Measurements from ENCODE around the gene SLC4A1AP.
"Not testable (repeated sequence)": the region's sequence is repeated elsewhere in the genome, so short reads cannot be mapped to it uniquely, and the experiment has no call there.

The SLC4A1AP gene

GRCh38 chr2:27663285-27664153 is at the start of gene SLC4A1AP, which contains the start of gene SUPT7L:
Gene SLC4A1AP (plus strand): TSS chr2:27663889. CDS start chr2:27663915, 26 bp downstream.
Gene SUPT7L (minus strand): TSS chr2:27663614. CDS start chr2:27662192, 1,422 bp downstream.
- H3K36me3 ChIP-seq (ENCODE audit: control insufficient read depth, insufficient read depth, low read length): peaks cover 11% of the 10 kb centered on the region

GRCh38 chr2:27613985-27614384 is 49.7 kb upstream of the SLC4A1AP start:
- Histone ChIP-seq H3K36me3 (ENCODE audit: control insufficient read depth, insufficient read depth, low read length) (peaks cover 18% of the 10 kb centered on the region), H3K9ac (ENCODE audit: low read depth, low read length) (no peak overlapping the region), H3K27me3 (ENCODE audit: control insufficient read depth, insufficient read depth, low read length) (no peaks in the 10 kb centered on the region), H3K9me3 (ENCODE audit: control insufficient read depth, insufficient read depth, low read length) (no peaks in the 10 kb centered on the region), H3K4me3 (ENCODE audit: low read depth, low read length) (no peak overlapping the region), H3K4me1 (ENCODE audit: control insufficient read depth, insufficient read depth, low read length) (no peaks in the 10 kb centered on the region)

More at GRCh38 chr2:27663285-27664153, at the start of gene SLC4A1AP, which contains the start of gene SUPT7L:
- H3K4me1 ChIP-seq (ENCODE audit: control insufficient read depth, insufficient read depth, low read length): peaks cover 3% of the 10 kb centered on the region
- no peaks in the 10 kb centered on the region for H3K27me3 ChIP-seq (ENCODE audit: control insufficient read depth, insufficient read depth, low read length)
- peak within 1 kb of the TSS; percentile 85 for H3K4me3 ChIP-seq (ENCODE audit: low read depth, low read length)
- H3K9ac ChIP-seq (ENCODE audit: low read depth, low read length): peak within 1 kb of the TSS; percentile 77
- no peaks in the 10 kb centered on the region for H3K9me3 ChIP-seq (ENCODE audit: control insufficient read depth, insufficient read depth, low read length)

- Histone ChIP-seq H3K9ac (ENCODE audit: low read depth, low read length) (no peak overlapping the region), H3K36me3 (ENCODE audit: control insufficient read depth, insufficient read depth, low read length) (peaks cover 22% of the 10 kb centered on the region), H3K4me3 (ENCODE audit: low read depth, low read length) (no peak overlapping the region), H3K27me3 (ENCODE audit: control insufficient read depth, insufficient read depth, low read length) (no peaks in the 10 kb centered on the region), H3K4me1 (ENCODE audit: control insufficient read depth, insufficient read depth, low read length) (no peaks in the 10 kb centered on the region), H3K9me3 (ENCODE audit: control insufficient read depth, insufficient read depth, low read length) (no peaks in the 10 kb centered on the region)
Measured at GRCh38 chr2:27615316-27615715, 48.4 kb upstream of the SLC4A1AP start.

GRCh38 chr2:27621524-27621923 is 42.2 kb upstream of the SLC4A1AP start:
- H3K9me3 ChIP-seq (ENCODE audit: control insufficient read depth, insufficient read depth, low read length): no peaks in the 10 kb centered on the region
- H3K4me1 ChIP-seq (ENCODE audit: control insufficient read depth, insufficient read depth, low read length): peaks cover 8% of the 10 kb centered on the region
- no peak overlapping the region for H3K9ac ChIP-seq (ENCODE audit: low read depth, low read length)
- peaks cover 9% of the 10 kb centered on the region for H3K36me3 ChIP-seq (ENCODE audit: control insufficient read depth, insufficient read depth, low read length)
- H3K27me3 ChIP-seq (ENCODE audit: control insufficient read depth, insufficient read depth, low read length): no peaks in the 10 kb centered on the region
- H3K4me3 ChIP-seq (ENCODE audit: low read depth, low read length): no peak overlapping the region

GRCh38 chr2:27622921-27623384 is 40.7 kb upstream of the SLC4A1AP start:
- Histone ChIP-seq H3K4me1 (ENCODE audit: control insufficient read depth, insufficient read depth, low read length) (peaks cover 8% of the 10 kb centered on the region), H3K9me3 (ENCODE audit: control insufficient read depth, insufficient read depth, low read length) (no peaks in the 10 kb centered on the region), H3K9ac (ENCODE audit: low read depth, low read length) (no peak overlapping the region), H3K27me3 (ENCODE audit: control insufficient read depth, insufficient read depth, low read length) (no peaks in the 10 kb centered on the region), H3K36me3 (ENCODE audit: control insufficient read depth, insufficient read depth, low read length) (peaks cover 3% of the 10 kb centered on the region), H3K4me3 (ENCODE audit: low read depth, low read length) (no peak overlapping the region)

- Histone ChIP-seq H3K9ac (ENCODE audit: low read depth, low read length) (no peak overlapping the region), H3K9me3 (ENCODE audit: control insufficient read depth, insufficient read depth, low read length) (no peaks in the 10 kb centered on the region), H3K27me3 (ENCODE audit: control insufficient read depth, insufficient read depth, low read length) (no peaks in the 10 kb centered on the region), H3K4me1 (ENCODE audit: control insufficient read depth, insufficient read depth, low read length) (peaks cover 8% of the 10 kb centered on the region), H3K4me3 (ENCODE audit: low read depth, low read length) (no peak overlapping the region), H3K36me3 (ENCODE audit: control insufficient read depth, insufficient read depth, low read length) (no peaks in the 10 kb centered on the region)
Measured at GRCh38 chr2:27624943-27625342, 38.7 kb upstream of the SLC4A1AP start.

- H3K36me3 ChIP-seq (ENCODE audit: control insufficient read depth, insufficient read depth, low read length); H3K9ac ChIP-seq (ENCODE audit: low read depth, low read length); H3K4me3 ChIP-seq (ENCODE audit: low read depth, low read length); H3K27me3 ChIP-seq (ENCODE audit: control insufficient read depth, insufficient read depth, low read length); H3K4me1 ChIP-seq (ENCODE audit: control insufficient read depth, insufficient read depth, low read length); H3K9me3 ChIP-seq (ENCODE audit: control insufficient read depth, insufficient read depth, low read length): not testable (repeated sequence)
Measured at GRCh38 chr2:27626323-27626722, 37.4 kb upstream of the SLC4A1AP start.

- not testable (repeated sequence) for H3K4me1 ChIP-seq (ENCODE audit: control insufficient read depth, insufficient read depth, low read length); H3K9ac ChIP-seq (ENCODE audit: low read depth, low read length); H3K9me3 ChIP-seq (ENCODE audit: control insufficient read depth, insufficient read depth, low read length); H3K27me3 ChIP-seq (ENCODE audit: control insufficient read depth, insufficient read depth, low read length); H3K36me3 ChIP-seq (ENCODE audit: control insufficient read depth, insufficient read depth, low read length); H3K4me3 ChIP-seq (ENCODE audit: low read depth, low read length)
Measured at GRCh38 chr2:27626921-27627320, 36.8 kb upstream of the SLC4A1AP start.

GRCh38 chr2:27627963-27628766 is 35.5 kb upstream of the SLC4A1AP start:
- H3K36me3 ChIP-seq (ENCODE audit: control insufficient read depth, insufficient read depth, low read length): no peaks in the 10 kb centered on the region
- no peaks in the 10 kb centered on the region for H3K9me3 ChIP-seq (ENCODE audit: control insufficient read depth, insufficient read depth, low read length)
- no peaks in the 10 kb centered on the region for H3K4me1 ChIP-seq (ENCODE audit: control insufficient read depth, insufficient read depth, low read length)
- peak overlapping the region; percentile 97 for H3K4me3 ChIP-seq (ENCODE audit: low read depth, low read length)
- H3K27me3 ChIP-seq (ENCODE audit: control insufficient read depth, insufficient read depth, low read length): no peaks in the 10 kb centered on the region
- peak overlapping the region; percentile 94 for H3K9ac ChIP-seq (ENCODE audit: low read depth, low read length)

GRCh38 chr2:27628767-27629709 is 34.7 kb upstream of the SLC4A1AP start, which contains the start of the genes CCDC121 and GPN1:
Gene CCDC121 (minus strand): TSS chr2:27629012. CDS start chr2:27627799, 1,213 bp downstream.
Gene GPN1 (plus strand): TSS chr2:27629050. CDS start chr2:27629059, 9 bp downstream.
- Histone ChIP-seq H3K36me3 (ENCODE audit: control insufficient read depth, insufficient read depth, low read length) (no peaks in the 10 kb centered on the region), H3K27me3 (ENCODE audit: control insufficient read depth, insufficient read depth, low read length) (no peaks in the 10 kb centered on the region), H3K9me3 (ENCODE audit: control insufficient read depth, insufficient read depth, low read length) (no peaks in the 10 kb centered on the region), H3K9ac (ENCODE audit: low read depth, low read length) (peak within 1 kb of the TSS; percentile 94), H3K4me3 (ENCODE audit: low read depth, low read length) (peak within 1 kb of the TSS; percentile 97), H3K4me1 (ENCODE audit: control insufficient read depth, insufficient read depth, low read length) (no peaks in the 10 kb centered on the region)

GRCh38 chr2:27630257-27630656 is 33.4 kb upstream of the SLC4A1AP start:
- H3K27me3 ChIP-seq (ENCODE audit: control insufficient read depth, insufficient read depth, low read length); H3K36me3 ChIP-seq (ENCODE audit: control insufficient read depth, insufficient read depth, low read length): not testable (repeated sequence)

More at GRCh38 chr2:27630257-27630656, 33.4 kb upstream of the SLC4A1AP start:
- H3K4me3 ChIP-seq (ENCODE audit: low read depth, low read length); H3K9me3 ChIP-seq (ENCODE audit: control insufficient read depth, insufficient read depth, low read length); H3K4me1 ChIP-seq (ENCODE audit: control insufficient read depth, insufficient read depth, low read length); H3K9ac ChIP-seq (ENCODE audit: low read depth, low read length): not testable (repeated sequence)

All from iPS-15b (cell line).